GM18526 (cell line): ENCODE measurements around the gene TMEM59L.

ENCODE experiments used
- POLR2A ChIP-seq: IDR thresholded peaks from 3 replicates; pipeline ENCODE4 v1.6.1; 2011; ENCODE audit not compliant: insufficient read length; ENCODE audit errors: extremely low read depth

TMEM59L gene

DNA sequence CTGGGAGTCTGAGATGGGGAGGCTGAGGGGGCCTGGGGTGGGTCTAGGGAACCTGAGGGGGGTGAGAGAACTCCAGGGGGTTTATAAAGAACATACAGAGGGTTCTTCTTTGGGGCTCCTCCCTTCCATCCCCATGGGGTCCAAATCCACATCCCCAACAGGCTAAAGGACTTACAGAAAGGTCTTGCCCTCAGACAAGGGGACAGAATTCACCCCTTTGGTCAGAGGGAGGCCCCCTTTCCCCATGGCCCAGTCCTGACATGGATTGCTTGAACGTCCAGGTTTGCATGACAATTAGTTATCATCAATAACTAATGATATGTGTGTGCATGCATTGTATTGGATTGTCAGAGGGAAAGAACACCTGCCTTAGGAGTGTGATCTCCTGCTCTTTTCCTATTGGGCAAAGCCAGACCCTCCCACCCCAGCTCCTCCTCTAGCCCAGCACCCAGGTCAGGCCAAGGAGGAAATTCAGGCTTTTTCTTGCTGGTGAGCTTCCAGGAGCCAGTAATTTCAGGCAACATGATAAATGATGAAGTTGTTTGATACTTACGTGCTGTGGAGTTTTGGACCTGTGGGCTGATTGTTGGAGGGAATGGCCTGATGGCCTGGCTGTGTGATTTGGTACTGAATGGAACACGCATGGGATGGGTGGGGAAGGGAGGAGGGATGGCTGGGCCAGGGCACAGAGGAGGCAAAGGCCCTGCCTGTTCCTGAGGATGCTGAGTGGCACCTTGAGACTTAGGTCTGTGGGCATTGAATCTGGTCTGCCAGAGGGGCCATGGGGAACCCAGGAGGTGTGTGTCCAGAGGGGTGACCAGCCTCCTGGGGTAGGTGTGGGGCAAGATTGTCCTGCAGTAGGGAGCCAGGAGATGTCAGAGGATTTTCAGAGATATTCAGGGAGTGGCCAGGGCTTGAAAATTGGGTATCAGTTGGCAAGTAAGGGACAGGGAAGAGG lies 25.3 kb downstream of the TMEM59L start:
- TF ChIP-seq POLR2A = no peak

DNA sequence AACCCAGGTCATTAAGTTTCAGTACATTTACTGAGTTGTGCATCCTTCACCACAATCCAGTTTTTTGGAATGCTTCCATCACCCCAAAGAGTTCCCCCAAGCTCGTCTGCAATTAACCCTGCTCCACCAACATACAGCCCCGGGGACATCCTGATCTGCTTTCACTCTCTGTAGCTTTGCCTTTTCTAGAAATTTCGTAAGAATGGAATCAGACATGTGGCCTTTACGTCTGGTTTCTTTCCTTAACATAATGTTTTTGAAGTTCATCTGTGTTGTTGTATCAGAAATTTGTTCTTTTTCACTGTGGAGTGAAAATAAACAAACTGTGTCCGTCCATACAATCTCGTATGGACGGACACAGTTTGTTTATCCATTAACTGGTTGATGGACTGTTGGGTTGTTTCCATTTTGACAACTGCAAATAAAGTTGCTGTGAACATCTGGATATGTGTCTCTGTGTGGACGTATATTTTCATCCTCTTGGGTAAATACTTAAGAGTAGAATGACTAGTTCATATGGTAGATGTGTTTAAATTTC lies 27.1 kb downstream of the TMEM59L start:
- no peak for TF ChIP-seq POLR2A

DNA sequence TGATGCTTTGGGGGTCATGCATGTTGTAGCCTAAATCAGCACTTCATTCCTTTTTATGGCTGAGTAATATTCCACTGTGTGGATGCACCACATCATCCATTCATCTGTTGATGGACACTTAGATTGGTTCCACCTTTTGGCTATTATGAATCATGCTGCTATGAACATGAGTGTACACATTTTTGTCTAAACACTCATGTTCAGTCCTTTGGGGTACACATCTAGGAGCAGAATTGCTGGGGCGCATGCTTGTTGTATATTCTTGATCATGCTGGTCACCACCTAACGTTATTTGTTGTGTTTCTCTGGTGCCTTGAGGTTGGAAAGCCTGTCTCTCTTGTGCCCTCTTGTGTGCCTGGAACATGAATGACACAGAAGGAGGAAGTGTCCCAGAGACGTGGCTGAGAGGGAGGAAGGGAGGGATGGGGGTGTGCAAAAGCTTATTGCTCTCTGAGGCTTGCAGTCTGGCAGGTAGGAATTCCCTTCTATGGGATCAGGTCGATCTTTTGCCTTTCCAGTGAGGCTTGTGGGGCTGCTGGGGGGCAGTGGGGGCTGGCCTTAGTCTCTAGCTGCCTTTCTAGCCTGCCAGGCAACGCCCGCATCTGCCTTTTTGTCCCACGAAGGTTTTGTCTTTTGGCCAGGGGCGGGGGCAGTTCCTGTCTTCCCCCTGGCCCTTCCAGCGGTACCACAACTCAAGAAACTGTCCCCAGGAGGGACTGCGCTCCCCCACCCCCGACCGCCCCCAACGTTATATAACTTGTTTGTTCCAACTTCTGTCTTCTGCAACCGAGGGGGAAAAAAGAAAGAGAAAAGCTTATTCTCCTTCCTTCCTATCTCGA lies 31.7 kb downstream of the TMEM59L start:
- no peak for TF ChIP-seq POLR2A

DNA sequence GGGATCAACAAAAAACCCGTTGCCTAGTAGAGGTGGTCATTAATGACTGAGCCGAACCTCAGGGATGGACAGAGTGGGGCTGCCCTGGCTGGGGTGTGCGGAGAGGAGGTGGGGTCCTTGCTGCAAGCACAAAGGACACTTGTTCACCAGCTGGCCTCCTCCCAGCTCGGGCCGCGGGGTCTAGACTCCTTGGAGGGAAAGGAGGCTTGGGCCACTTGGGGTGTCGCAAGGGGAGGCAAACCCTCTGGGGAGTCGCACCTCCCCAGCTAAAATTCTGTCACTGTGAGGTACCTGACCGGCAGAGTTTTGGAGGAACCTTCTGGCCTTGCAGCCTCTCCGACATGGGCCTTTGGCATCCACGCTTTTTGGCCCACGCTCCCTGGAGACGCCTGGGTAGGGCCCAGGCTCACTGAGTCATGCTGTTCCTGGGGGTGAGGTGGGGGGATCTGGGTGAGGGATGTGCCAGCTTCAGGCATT lies 32.4 kb downstream of the TMEM59L start:
- TF ChIP-seq POLR2A = no peak

DNA sequence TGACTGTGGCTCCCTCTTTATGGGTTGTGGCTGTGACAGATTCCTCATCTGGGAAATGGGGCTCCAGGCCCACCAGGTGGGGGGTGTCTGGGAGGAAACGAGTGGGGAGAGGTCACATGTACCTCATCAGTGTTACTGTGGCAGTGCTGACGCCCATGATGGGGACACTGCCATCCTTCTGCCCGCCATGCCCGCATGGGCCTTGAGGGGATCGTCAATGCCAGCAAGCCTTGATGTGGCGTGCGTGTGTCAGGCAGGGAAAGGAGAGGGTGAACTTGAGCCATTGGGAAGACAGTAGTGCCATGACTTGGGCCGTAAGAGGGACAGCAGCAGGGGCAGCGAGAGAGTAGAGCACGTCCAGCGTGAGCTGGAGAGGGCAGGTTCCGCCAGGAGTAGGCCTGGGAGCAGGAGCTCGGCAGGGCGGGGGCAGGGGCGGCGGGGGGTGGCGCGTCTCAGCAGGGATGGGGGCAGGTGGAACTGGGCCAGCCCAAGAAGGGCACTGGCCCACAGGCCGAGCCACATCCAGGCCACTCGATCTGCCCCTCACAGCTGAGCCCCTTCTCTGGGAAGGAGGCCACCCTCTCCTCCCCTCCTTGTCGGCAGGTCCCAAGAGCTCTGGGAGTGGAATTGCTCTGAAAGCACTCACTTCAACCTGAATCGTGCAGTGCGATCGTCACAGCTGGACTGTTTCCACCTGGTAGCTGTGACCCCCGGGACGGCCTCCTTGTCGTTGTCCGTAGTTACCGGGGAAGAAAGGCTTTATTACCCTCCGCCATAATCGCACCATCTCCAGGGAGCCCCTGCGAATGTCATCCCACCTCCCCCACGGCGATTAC lies 34.1 kb downstream of the TMEM59L start:
- TF ChIP-seq POLR2A = no peak

DNA sequence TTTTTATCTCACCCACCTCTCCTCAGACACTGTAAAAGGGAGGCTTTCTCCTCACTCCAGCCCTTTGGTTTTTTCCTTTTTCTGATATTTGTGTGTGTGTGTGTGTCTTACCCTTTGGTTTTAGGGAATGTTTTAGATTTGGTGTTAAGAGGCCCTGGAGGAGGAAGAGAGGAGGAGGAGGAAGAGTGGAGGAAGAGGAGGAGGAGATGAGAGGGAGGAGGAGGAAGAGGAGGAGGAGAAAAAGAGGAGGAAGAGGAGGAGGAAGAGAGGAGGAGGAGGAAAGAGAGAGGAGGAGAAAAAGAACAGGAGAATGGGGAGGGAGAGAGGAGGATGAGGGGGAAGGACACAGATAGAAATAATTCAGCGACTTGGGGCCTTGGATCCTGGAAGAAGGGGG lies 34.7 kb downstream of the TMEM59L start:
- no peak for TF ChIP-seq POLR2A

DNA sequence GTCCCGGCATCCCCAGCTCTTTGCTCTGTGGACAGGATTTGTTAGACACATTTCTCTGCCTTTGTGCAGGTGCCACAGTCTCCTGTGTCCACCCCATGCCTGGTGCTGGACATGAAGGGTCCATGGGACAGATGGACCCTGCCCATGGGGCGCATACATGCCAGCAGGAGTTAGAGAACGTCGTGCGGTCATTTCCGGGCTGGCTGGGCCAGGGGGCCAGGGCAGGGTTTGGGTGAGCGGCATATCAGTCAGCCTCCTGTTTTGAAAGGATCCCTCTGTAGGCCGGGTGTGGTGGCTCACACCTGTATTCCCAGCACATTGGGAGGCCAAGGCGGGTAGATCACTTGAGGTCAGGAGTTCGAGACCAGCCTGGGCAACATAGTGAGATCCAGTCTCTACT lies 35.1 kb downstream of the TMEM59L start:
- no peak for TF ChIP-seq POLR2A

DNA sequence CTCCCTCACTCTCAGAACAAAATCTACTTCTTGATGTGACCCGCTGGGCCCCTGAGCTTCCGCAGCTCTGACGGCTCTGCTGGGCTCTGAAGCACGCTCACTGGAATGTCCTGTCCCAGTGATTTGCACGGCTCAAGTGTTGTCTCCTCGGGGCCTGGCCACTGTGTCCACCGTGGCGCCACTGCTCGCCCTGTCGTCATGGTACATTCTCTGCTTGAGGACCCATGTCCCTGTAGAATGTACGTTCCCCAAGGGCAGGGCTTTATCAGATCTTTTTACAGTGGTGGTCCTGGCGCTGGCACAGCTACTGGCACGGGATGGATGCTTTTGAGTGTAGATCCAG lies 36.3 kb downstream of the TMEM59L start:
- TF ChIP-seq POLR2A = no peak

DNA sequence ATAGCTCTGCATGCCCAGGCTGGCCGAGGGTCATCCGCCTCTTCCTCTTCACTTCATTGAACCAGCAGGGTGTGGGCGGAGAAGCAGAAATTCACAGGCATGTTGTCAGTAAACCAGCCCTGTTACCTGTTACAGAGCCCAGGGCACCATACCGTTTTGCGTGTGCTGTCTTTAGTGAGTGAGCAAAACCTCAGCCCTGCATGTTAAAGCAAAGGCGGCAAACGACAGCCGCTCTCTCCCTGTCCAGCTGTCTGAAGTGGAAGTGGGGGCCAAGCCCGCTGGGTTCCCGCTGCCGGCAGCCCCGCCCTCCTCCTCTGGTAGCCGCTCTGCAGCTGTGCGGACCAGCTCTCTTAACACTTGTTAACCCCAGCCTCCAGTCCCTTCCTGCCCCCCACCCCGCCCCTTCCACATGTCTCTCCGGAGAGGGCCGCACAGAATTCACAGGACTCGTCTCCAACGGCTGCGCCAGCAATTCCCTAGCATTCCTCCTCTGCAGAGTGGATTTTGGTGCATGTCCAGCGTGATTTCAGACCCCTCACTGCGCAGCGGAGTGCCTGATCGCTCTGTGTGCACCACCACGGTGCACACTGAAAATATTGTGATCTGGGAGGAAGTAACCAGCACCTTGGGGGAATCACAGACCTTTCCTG lies 36.8 kb downstream of the TMEM59L start:
- TF ChIP-seq POLR2A = no peak

DNA sequence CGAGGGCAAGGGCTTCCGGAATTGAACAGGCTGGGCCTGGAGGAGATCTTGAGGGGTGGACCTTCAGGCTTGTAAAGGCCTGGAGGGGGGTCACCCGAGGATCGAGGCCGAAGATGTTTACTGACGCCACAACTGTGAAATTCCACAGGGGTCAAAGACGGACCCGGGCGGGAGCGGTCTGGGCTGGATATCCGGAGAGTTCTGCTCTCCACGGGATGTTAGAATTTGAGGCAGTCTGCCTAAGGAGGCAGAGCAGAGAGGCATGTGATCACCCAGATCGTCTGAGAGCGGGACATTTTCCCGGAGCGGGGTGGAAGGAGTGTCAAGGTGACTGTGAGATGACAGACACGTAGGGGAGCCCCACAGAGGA lies 37.3 kb downstream of the TMEM59L start:
- TF ChIP-seq POLR2A = no peak

DNA sequence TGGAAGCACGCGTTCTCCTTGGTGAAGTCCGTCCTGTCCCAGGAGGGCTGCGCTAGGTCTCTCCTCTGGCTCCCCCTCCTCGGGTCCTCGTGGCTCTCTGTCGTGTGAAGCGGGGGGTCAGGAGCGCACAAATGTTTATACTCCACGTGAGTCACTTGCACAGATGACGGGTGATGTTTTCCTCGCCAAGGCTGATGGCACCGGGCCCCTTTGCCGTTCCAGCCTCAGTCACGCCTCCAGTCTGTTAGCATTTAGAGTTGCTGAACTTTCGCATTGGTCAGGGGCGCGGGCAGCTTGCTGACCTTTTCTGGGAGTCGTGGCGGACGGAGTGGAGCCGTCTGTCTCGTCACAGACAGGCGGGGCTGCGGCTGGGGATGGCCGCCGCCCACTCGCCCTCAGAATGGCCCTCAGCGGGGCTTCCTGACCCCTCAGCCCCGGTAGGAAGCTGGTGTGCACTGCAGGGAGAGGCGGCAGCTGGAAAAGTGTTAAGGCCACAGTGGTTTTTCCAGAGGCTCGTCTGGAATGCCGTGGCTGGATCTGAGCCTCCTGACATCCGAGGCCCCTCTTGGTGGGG lies 37.9 kb downstream of the TMEM59L start:
- no peak for TF ChIP-seq POLR2A

DNA sequence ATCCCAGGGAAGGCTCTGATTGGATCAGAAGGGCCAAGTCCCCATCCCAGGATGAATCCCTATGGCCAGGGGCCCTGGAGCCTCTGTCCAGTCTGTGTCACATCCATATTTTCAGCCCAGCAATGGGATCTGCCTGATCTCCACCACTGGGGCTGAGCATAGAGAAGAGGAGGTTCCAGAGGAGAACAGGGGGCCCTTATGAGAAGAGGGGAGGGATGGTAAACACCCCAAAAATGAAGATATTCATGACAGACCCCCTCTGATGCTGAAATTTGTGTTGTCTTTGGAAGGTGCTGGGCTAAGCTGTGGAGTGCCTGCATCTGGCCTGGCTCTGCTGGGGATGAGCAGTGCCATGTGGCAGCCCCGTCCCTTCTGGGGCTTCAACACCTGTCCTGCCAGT lies 38.6 kb downstream of the TMEM59L start:
- TF ChIP-seq POLR2A = no peak

DNA sequence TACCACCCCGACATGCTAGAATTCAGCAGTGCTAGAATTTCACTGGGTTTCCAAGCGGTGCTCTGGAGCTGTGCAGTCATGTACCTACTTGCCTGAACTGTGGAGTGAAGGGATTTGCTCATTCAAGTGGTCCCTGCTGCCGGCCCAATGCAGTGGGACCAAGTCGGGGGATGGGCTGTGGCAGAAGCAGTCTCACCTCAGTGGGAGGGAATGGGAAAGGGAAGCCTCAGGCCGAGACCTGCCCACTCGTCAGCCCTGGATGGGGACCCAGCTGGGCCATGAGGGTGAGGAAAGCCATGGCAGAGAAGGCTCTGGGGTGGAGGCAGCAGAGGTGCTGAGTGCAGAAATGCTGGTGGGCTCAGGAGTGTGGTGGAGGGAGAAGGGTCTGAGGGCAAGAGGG lies 39.1 kb downstream of the TMEM59L start:
- TF ChIP-seq POLR2A = no peak

DNA sequence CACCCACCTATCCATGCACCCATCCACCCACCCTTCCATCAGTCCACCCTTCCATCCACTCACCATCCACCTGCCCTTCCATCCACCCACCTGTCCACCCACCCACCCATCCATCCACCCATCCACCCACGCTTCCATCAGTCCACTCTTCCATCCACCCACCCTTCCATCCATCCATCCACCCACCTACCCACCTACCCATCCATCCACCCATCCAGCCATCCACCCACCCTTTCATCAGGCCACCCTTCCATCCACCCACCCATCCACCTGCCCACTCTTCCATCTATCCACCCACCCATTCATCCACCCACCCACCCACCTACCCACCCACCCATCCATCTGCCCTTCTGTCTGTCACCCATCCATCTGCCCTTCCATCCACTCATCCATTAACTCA lies 41.2 kb downstream of the TMEM59L start:
- no peak for TF ChIP-seq POLR2A
